ENCODE results near the gene PLEK.

PLEK gene

GRCh38 chr2:68328901-68329300 lies 36.2 kb upstream of the PLEK start (continued):
- TF ChIP-seq ZNF280D (tag by site-specific recombination; IDR thresholded peaks at IDR 0.05) (no peak), ZSCAN30 (tag by site-specific recombination; IDR thresholded peaks at IDR 0.05) (no peak), ZBTB11 (tag by site-specific recombination; conservative IDR thresholded peaks at IDR 0.05; ENCODE audit: low read depth) (no peak), BCL6B (tag by site-specific recombination; IDR thresholded peaks at IDR 0.05) (no peak), ZNF404 (tag by site-specific recombination; IDR thresholded peaks at IDR 0.05) (no peak), ZSCAN5A (tag by site-specific recombination; IDR thresholded peaks at IDR 0.05) (no peak), MZF1 (tag by site-specific recombination; IDR thresholded peaks at IDR 0.05; ENCODE audit: borderline replicate concordance) (no peak), ZNF544 (tag by site-specific recombination; IDR thresholded peaks at IDR 0.05) (no peak), ZEB2 (tag by site-specific recombination; IDR thresholded peaks at IDR 0.05) (no peak)

GRCh38 chr2:68330691-68331090 lies 34.4 kb upstream of the PLEK start:
- Histone ChIP-seq H3K9me3 (ENCODE audit: control insufficient read depth, insufficient read depth, low read depth, low read length) (no peaks in the 10 kb centered on the region), H3K27ac (ENCODE audit: extremely low read depth, low read depth, low read length) (no peak overlapping the region), H3K36me3 (ENCODE audit: control insufficient read depth in 2 of 2, insufficient read depth in 1 of 2, low read length in 2 of 2) (no peaks in the 10 kb centered on the region), H3K4me3 (ENCODE audit: low read depth, low read length) (no peak overlapping the region), H3K4me1 (ENCODE audit: control insufficient read depth, insufficient read depth, low read length) (no peaks in the 10 kb centered on the region)
- no peak for TF ChIP-seq ZNF791 (tag by site-specific recombination; IDR thresholded peaks at IDR 0.05)
- no peak for TF ChIP-seq SALL2 (tag by site-specific recombination; IDR thresholded peaks at IDR 0.05; ENCODE audit: borderline replicate concordance)
- TF ChIP-seq ZNF26 (tag by site-specific recombination; IDR thresholded peaks at IDR 0.05) = no peak
- ChIA-PET POLR2A (no interaction called here), CTCF (no interaction called here)

GRCh38 chr2:68333009-68333408 lies 32.1 kb upstream of the PLEK start:
- POLR2A ChIA-PET = no interaction called here
- CTCF ChIA-PET = no interaction called here

More at GRCh38 chr2:68333009-68333408, 32.1 kb upstream of the PLEK start:
- H3K36me3 ChIP-seq (ENCODE audit: control insufficient read depth in 2 of 2, insufficient read depth in 1 of 2, low read length in 2 of 2) = no peaks in the 10 kb centered on the region
- no peaks in the 10 kb centered on the region for H3K4me1 ChIP-seq (ENCODE audit: control insufficient read depth, insufficient read depth, low read length)
- no peaks in the 10 kb centered on the region for H3K9me3 ChIP-seq (ENCODE audit: control insufficient read depth, insufficient read depth, low read depth, low read length)
- no peak overlapping the region for H3K27ac ChIP-seq (ENCODE audit: extremely low read depth, low read depth, low read length)
- no peak overlapping the region for H3K4me3 ChIP-seq (ENCODE audit: low read depth, low read length)
- TF ChIP-seq ZNF510 (tag by site-specific recombination; IDR thresholded peaks at IDR 0.05; ENCODE audit: insufficient replicate concordance) (no peak), BCL6B (tag by site-specific recombination; IDR thresholded peaks at IDR 0.05) (no peak), ZNF404 (tag by site-specific recombination; IDR thresholded peaks at IDR 0.05) (no peak), ZBTB8A (tag by site-specific recombination; IDR thresholded peaks at IDR 0.05) (no peak), ZNF555 (tag by site-specific recombination; conservative IDR thresholded peaks at IDR 0.05) (peak; percentile 16; the same call in 1 of the 2 replicates), ELK4 (IDR thresholded peaks at IDR 0.05; ENCODE audit: borderline replicate concordance, low read depth, low read length) (no peak), ZNF426 (tag by site-specific recombination; IDR thresholded peaks at IDR 0.05) (peak; percentile 21; the same call in 1 of the 2 replicates), ZNF394 (tag by site-specific recombination; IDR thresholded peaks at IDR 0.05; ENCODE audit: borderline replicate concordance) (peak; percentile 29; the same call in 1 of the 2 replicates), ZNF544 (tag by site-specific recombination; IDR thresholded peaks at IDR 0.05) (no peak), ZNF623 (tag by site-specific recombination; IDR thresholded peaks at IDR 0.05) (no peak)

Data from HEK293 (cell line).